ENCODE measurements around the gene C12orf76. TPM values are rescaled to one million over a fixed set of nuclear protein-coding genes. Genes with fewer than 3 reads are reported as not detected.

C12orf76 gene
- total and polyA plus RNA-seq, 9 of the 15 experiments (the other 6 are each of a cell fraction or from before 2014, with no cell fraction given), result 6.3 to 38.6 (median 12.3) TPM

GRCh38 chr12:110042264-110042663, 6.1 kb downstream of the C12orf76 start:
- H3K4me2 ChIP-seq (ENCODE audit: insufficient read depth, low read length), result no peak overlapping the region
- no peak overlapping the region for H2AFZ ChIP-seq (ENCODE audit: low read depth, low read length)
- WGBS (ENCODE audit: insufficient coverage, low coverage, missing lambda C conversion rate), result 93% methylated on average over 3 of the region's 3 CpGs
- H4K20me1 ChIP-seq (replicated peaks; ENCODE audit: control insufficient read depth, insufficient read depth, low read length), result no peaks in the 10 kb centered on the region
- no peaks in the 10 kb centered on the region for H3K9me3 ChIP-seq (replicated peaks; ENCODE audit: control insufficient read depth, insufficient read depth, low read depth, low read length)
- ATAC-seq, result no peak
- no peak overlapping the region for H3K9ac ChIP-seq (ENCODE audit: insufficient read depth in 1 of 2, low read depth in 2 of 2, low read length in 2 of 2)
- H3K27ac ChIP-seq (ENCODE audit: extremely low read depth, low read depth, low read length), result no peak overlapping the region
- H3K36me3 ChIP-seq (ENCODE audit: control insufficient read depth, insufficient read depth, low read length), result peaks cover 39% of the 10 kb centered on the region
- H3K9me1 ChIP-seq (ENCODE audit: control insufficient read depth, insufficient read depth, low read length), result no peaks in the 10 kb centered on the region
- H3K4me3 ChIP-seq, result no peak overlapping the region
- no TSS peak for BruUV-seq (replicated peaks)
- DNase-seq (ENCODE audit: extremely low read depth in 1 of 4, low spot score in 3 of 4), result no peak
- FAIRE-seq, result no peak
- H3K4me1 ChIP-seq (replicated peaks in 1 of 2; ENCODE audit: control insufficient read depth in 2 of 2, insufficient read depth in 2 of 2, low read length in 2 of 2), result peaks cover 4 to 28% of the 10 kb centered on the region in 2 experiments
- H3K27me3 ChIP-seq (ENCODE audit: control insufficient read depth in 2 of 2, insufficient read depth in 2 of 2, low read length in 2 of 2), result no peaks in the 10 kb centered on the region
- intact Hi-C loops (cut with micrococcal nuclease) (no loop called here), in situ Hi-C loops (cut with MboI) (no loop called here)
- ChIA-PET POLR2A (no interaction called here), CTCF (ENCODE audit: low intra/inter-chr PET ratio) (no interaction called here)
- peaks cover 14% of the 10 kb centered on the region for H3K79me2 ChIP-seq (ENCODE audit: control insufficient read depth, insufficient read depth, low read length)
- no peak for TF ChIP-seq ETV5 (CRISPR knock-in tag; IDR thresholded peaks at IDR 0.05; ENCODE audit: low read depth)
- no peak for TF ChIP-seq MGA (IDR thresholded peaks at IDR 0.05)
- no peak for TF ChIP-seq PPARD (CRISPR knock-in tag; IDR thresholded peaks at IDR 0.05)
- no peak for TF ChIP-seq CBX1 (IDR thresholded peaks at IDR 0.05; ENCODE audit: low read depth)
- no peak for TF ChIP-seq BRD9 (IDR thresholded peaks at IDR 0.05; ENCODE audit: low read depth, partially characterized antibody)
- no peak for TF ChIP-seq PCBP2 (IDR thresholded peaks at IDR 0.05; ENCODE audit: low read depth, low read length, poor library complexity, severe bottlenecking)
- TF ChIP-seq U2AF1 (optimal IDR thresholded peaks at IDR 0.05; ENCODE audit: low read depth, low read length), result no peak
- no peak for TF ChIP-seq ARID1B (IDR thresholded peaks at IDR 0.05)
- TF ChIP-seq FOXA1 (IDR thresholded peaks at IDR 0.05; ENCODE audit: borderline replicate concordance), result no peak
- no peak for TF ChIP-seq ZNF717 (CRISPR knock-in tag; IDR thresholded peaks at IDR 0.05)
- TF ChIP-seq PRPF4 (IDR thresholded peaks at IDR 0.05; ENCODE audit: insufficient read depth, low read depth, low read length, poor library complexity, severe bottlenecking), result no peak
- no peak for TF ChIP-seq SMAD4 (CRISPR knock-in tag; conservative IDR thresholded peaks at IDR 0.05)
- TF ChIP-seq MBD2 (IDR thresholded peaks at IDR 0.05; ENCODE audit: borderline replicate concordance, low read depth), result no peak

Measured in K562 (cell line).